HepG2 (cell line): ENCODE results near the gene SPATA13. TPM values are rescaled to one million over a fixed set of nuclear protein-coding genes. Genes with fewer than 3 reads are reported as not detected.
A peak's percentile ranks its signal among the peaks of the same experiment; 100 is the strongest.

Source experiments
- AGO1 ChIP-seq: fragments of 200-400 bp; formaldehyde crosslinking; IDR thresholded peaks from 2 replicates; pipeline ENCODE4 v1.6.1; 2017; ENCODE audit warnings: mild to moderate bottlenecking, low read depth, low read length, moderate library complexity; ENCODE audit not compliant: poor library complexity, severe bottlenecking
- BRD4 ChIP-seq: sonication (generic); formaldehyde crosslinking; IDR thresholded peaks from 2 replicates; pipeline ENCODE4 v1.4.0; 2020; ENCODE audit warnings: missing genetic modification reagents
- EZH2 ChIP-seq: conservative IDR thresholded peaks from 2 replicates; pipeline ENCODE4 v1.6.1; 2012; ENCODE audit warnings: mild to moderate bottlenecking, low read depth, low read length, moderate library complexity
- FOXK1 ChIP-seq: sonication (generic); formaldehyde crosslinking; IDR thresholded peaks from 2 replicates; pipeline ENCODE4 v1.4.0; 2020; ENCODE audit warnings: low read depth, missing genetic modification reagents, borderline replicate concordance
- FOXP1 ChIP-seq, 2 experiments: fragments of 450-650 bp in 1 of 2; IDR thresholded peaks; 2 replicates each; pipeline ENCODE4 v1.6.1; 2017 to 2018; ENCODE audit warnings: antibody characterized with exemption in 1 of 2
- HBP1 ChIP-seq: IDR thresholded peaks from 2 replicates; pipeline ENCODE4 v1.6.1; 2016; ENCODE audit warnings: low read depth, control low read depth
- HDAC1 ChIP-seq: sonication (generic); formaldehyde crosslinking; IDR thresholded peaks from 2 replicates; pipeline ENCODE4 v1.5.1; 2020; ENCODE audit warnings: mild to moderate bottlenecking, missing genetic modification reagents
- HNRNPK ChIP-seq: fragments of 200-400 bp; formaldehyde crosslinking; IDR thresholded peaks from 2 replicates; pipeline ENCODE4 v1.6.1; 2018; ENCODE audit warnings: low read length, low read depth, moderate library complexity, mild to moderate bottlenecking; ENCODE audit not compliant: poor library complexity, severe bottlenecking
- HOXA3 ChIP-seq: sonication (generic); formaldehyde crosslinking; IDR thresholded peaks from 2 replicates; pipeline ENCODE4 v1.5.0; 2020; ENCODE audit warnings: missing genetic modification reagents
- HOXA9 ChIP-seq: sonication (generic); formaldehyde crosslinking; IDR thresholded peaks from 2 replicates; pipeline ENCODE4 v1.8.1; 2022; ENCODE audit warnings: missing genetic modification reagents, mild to moderate bottlenecking, moderate library complexity, borderline replicate concordance
- MNT ChIP-seq: fragments of 450-650 bp; IDR thresholded peaks from 2 replicates; pipeline ENCODE4 v1.6.1; 2016
- NCOA2 ChIP-seq: sonication (generic); formaldehyde crosslinking; IDR thresholded peaks from 2 replicates; pipeline ENCODE4 v1.8.0; 2022; ENCODE audit warnings: inconsistent platforms
- NR2C2 ChIP-seq: sonication (generic); formaldehyde crosslinking; IDR thresholded peaks from 2 replicates; pipeline ENCODE4 v1.4.0; 2020; ENCODE audit warnings: missing genetic modification reagents, mild to moderate bottlenecking, moderate library complexity, borderline replicate concordance
- RARA ChIP-seq: IDR thresholded peaks from 2 replicates; pipeline ENCODE4 v1.6.1; 2016; ENCODE audit warnings: missing genetic modification reagents, missing compliant biosample characterization
- RFXANK ChIP-seq: IDR thresholded peaks from 2 replicates; pipeline ENCODE4 v1.6.1; 2016
- SALL1 ChIP-seq: sonication (generic); formaldehyde crosslinking; IDR thresholded peaks from 2 replicates; pipeline ENCODE4 v1.8.0; 2022; ENCODE audit warnings: mild to moderate bottlenecking, missing genetic modification reagents
- ZBTB1 ChIP-seq: sonication (generic); formaldehyde crosslinking; IDR thresholded peaks from 2 replicates; pipeline ENCODE4 v1.4.0; 2020; ENCODE audit warnings: missing genetic modification reagents, borderline replicate concordance
- ZNF724P ChIP-seq: sonication (generic); formaldehyde crosslinking; IDR thresholded peaks from 2 replicates; pipeline ENCODE4 v1.8.0; 2022; ENCODE audit warnings: missing genetic modification reagents, borderline replicate concordance
- ZNF891 ChIP-seq: sonication (generic); formaldehyde crosslinking; IDR thresholded peaks from 2 replicates; pipeline ENCODE4 v1.5.0; 2020; ENCODE audit warnings: mild to moderate bottlenecking, missing genetic modification reagents
- polyA plus RNA-seq, 8 experiments: library from polyadenylated mRNA; depleted of rRNA in 3 of 8; stranded (reverse) in 7 of 8; unstranded in 1 of 8; fragments of >200 nt; fragmentation: Illumina TruSeq in 4 of 8; extraction: Trizol in 4 of 8; gene quantifications; 2 replicates each; pipeline versions ENCODE4 v1.2.1 to v1.2.3, GENCODE V29; 2011 to 2016; ENCODE audit warnings: low read depth in 4 of 8, missing spikeins in 1 of 8, mixed read lengths in 1 of 8; ENCODE audit not compliant: insufficient read depth in 1 of 8
- total RNA-seq, 5 experiments: library from RNA; depleted of rRNA; stranded (reverse); fragments of >200 nt; fragmentation: Illumina TruSeq; extraction: Trizol; gene quantifications; 2 replicates each; pipeline ENCODE4 v1.2.3, GENCODE V29; 2016; ENCODE audit warnings: low read depth in 1 of 5
- TF ChIP-seq, protein P1 (sequence below): sonication (generic); formaldehyde crosslinking; IDR thresholded peaks from 2 replicates; pipeline ENCODE4 v1.9.0; 2021; ENCODE audit warnings: missing genetic modification reagents, borderline replicate concordance
- TF ChIP-seq, protein P2 (sequence below): sonication (generic); formaldehyde crosslinking; IDR thresholded peaks from 2 replicates; pipeline ENCODE4 v1.4.0; 2020; ENCODE audit warnings: missing genetic modification reagents

The SPATA13 gene
- total and polyA plus RNA-seq, 2 of the 13 experiments (the other 11 are each of a cell fraction or from before 2014, with no cell fraction given): 11.3 to 14.2 TPM

DNA sequence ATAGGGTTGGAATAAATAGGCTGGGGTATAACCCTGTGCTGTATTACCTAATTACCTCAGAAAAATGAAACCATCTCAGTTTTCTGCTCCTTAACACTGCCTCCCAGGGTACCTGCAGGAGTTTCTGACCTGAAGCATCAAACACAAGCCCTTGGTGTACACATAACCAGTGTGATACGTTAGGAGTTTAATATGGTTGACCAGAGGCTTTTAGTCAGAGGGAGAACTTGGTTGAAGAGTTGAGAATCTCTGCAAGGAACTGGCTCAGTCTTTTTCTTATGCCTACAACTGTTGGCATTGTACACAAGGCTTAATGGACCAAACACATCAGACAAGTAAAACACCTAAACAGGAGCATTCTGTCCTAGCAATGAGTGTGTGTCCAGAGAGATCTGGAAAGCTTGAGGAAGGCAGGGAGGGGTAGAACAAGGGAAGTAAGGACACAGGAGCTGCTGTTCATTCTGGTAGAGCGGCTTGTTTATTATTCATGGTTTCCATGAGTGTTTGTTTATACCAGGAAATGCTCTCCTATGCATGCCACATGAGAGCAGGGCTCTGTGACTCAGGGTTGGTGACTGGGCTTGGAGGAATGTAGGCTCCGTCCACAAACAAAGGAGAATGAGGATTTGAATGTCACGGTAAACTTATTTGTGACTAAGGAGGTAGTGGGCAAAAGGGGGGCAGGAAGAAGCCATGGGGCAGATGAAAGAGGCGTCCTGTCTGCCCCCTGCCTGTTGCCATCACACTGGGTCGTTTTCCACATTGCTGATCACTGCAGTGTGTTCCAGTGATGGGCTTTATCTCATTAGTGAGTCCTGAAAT lies 11.9 kb upstream of the SPATA13 start (continued):
- TF ChIP-seq, protein P1, sequence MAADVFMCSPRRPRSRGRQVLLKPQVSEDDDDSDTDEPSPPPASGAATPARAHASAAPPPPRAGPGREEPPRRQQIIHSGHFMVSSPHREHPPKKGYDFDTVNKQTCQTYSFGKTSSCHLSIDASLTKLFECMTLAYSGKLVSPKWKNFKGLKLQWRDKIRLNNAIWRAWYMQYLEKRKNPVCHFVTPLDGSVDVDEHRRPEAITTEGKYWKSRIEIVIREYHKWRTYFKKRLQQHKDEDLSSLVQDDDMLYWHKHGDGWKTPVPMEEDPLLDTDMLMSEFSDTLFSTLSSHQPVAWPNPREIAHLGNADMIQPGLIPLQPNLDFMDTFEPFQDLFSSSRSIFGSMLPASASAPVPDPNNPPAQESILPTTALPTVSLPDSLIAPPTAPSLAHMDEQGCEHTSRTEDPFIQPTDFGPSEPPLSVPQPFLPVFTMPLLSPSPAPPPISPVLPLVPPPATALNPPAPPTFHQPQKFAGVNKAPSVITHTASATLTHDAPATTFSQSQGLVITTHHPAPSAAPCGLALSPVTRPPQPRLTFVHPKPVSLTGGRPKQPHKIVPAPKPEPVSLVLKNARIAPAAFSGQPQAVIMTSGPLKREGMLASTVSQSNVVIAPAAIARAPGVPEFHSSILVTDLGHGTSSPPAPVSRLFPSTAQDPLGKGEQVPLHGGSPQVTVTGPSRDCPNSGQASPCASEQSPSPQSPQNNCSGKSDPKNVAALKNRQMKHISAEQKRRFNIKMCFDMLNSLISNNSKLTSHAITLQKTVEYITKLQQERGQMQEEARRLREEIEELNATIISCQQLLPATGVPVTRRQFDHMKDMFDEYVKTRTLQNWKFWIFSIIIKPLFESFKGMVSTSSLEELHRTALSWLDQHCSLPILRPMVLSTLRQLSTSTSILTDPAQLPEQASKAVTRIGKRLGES (CRISPR knock-in tag): no peak
- TF ChIP-seq FOXP1 (IDR thresholded peaks at IDR 0.05) (peak; percentile 66; the same call in 1 of the 2 replicates), FOXP1 (CRISPR knock-in tag; IDR thresholded peaks at IDR 0.05) (peak; percentile 87), NR2C2 (CRISPR knock-in tag) (no peak), BRD4 (no peak), HNRNPK (no peak), HOXA9 (CRISPR knock-in tag) (no peak), AGO1 (no peak), FOXK1 (CRISPR knock-in tag) (peak; percentile 51; the same call in 1 of the 2 replicates), ZNF891 (no peak), SALL1 (CRISPR knock-in tag) (peak; percentile 24; the same call in 1 of the 2 replicates), ZNF724P (CRISPR knock-in tag) (no peak), MNT (peak; percentile 57; the same call in 1 of the 2 replicates), NCOA2 (CRISPR knock-in tag) (peak; percentile 17; the same call in 1 of the 2 replicates), RFXANK (no peak), HOXA3 (CRISPR knock-in tag) (no peak), RARA (CRISPR knock-in tag) (peak; percentile 66; the same call in 1 of the 2 replicates), EZH2 (no peak), HBP1 (CRISPR knock-in tag) (peak; percentile 53; the same call in 1 of the 2 replicates), ZBTB1 (no peak), HDAC1 (CRISPR knock-in tag) (peak; percentile 42; the same call in 1 of the 2 replicates)
- TF ChIP-seq, protein P2, sequence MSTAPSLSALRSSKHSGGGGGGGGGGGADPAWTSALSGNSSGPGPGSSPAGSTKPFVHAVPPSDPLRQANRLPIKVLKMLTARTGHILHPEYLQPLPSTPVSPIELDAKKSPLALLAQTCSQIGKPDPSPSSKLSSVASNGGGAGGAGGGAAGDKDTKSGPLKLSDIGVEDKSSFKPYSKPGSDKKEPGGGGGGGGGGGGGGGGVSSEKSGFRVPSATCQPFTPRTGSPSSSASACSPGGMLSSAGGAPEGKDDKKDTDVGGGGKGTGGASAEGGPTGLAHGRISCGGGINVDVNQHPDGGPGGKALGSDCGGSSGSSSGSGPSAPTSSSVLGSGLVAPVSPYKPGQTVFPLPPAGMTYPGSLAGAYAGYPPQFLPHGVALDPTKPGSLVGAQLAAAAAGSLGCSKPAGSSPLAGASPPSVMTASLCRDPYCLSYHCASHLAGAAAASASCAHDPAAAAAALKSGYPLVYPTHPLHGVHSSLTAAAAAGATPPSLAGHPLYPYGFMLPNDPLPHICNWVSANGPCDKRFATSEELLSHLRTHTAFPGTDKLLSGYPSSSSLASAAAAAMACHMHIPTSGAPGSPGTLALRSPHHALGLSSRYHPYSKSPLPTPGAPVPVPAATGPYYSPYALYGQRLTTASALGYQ (CRISPR knock-in tag): no peak
